Measurements from ENCODE around the gene AZGP1. TPM values are rescaled to one million over a fixed set of nuclear protein-coding genes. Genes with fewer than 3 reads are reported as not detected.

Gene AZGP1
- total and polyA plus RNA-seq, 2 of the 13 experiments (the other 11 are each of a cell fraction or from before 2014, with no cell fraction given) = 93.8 to 229 TPM

DNA sequence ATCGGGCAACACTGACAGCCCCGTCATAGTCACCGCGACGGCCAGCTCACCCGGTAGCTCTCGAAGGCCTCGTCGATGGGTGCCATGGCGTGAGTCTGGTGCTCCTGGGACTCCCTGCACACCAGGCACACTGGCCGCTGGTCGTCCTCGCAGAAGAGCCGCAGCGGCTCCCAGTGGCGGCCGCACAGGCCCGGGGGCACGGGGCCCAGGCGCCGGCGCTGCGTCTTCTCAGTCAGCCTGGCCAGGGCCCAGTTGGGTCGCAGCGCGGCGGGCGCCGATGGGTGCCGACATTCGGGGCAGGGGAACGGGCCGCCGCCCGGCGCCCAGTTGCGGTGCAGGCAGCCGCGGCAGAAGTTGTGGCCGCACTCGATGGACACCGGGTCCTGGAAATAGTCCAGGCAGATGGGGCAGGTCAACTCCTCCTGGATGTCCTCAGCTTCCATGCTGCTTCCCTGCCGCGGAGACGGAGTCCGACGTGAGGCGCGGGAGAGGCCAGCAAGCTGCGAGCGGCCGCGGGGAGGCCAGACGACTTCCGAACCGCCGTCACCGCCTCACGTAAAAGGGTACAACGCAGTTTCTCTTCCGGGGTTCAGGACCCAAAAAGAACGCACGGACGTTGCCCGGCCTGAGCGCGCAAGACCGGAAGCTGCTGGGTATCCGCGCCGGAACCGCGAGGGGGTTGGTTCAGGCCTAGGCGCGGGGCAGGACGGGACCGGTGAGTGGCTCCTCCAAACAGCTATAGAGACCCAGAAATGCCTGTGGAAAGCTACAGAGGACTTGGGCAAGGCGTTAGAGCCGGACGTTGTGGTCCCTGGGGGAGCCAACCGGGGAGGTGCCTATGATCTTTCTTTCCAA, 56.6 kb downstream of the AZGP1 start, which contains the start of gene TRIM4 (continued):
- TF ChIP-seq, protein P1, sequence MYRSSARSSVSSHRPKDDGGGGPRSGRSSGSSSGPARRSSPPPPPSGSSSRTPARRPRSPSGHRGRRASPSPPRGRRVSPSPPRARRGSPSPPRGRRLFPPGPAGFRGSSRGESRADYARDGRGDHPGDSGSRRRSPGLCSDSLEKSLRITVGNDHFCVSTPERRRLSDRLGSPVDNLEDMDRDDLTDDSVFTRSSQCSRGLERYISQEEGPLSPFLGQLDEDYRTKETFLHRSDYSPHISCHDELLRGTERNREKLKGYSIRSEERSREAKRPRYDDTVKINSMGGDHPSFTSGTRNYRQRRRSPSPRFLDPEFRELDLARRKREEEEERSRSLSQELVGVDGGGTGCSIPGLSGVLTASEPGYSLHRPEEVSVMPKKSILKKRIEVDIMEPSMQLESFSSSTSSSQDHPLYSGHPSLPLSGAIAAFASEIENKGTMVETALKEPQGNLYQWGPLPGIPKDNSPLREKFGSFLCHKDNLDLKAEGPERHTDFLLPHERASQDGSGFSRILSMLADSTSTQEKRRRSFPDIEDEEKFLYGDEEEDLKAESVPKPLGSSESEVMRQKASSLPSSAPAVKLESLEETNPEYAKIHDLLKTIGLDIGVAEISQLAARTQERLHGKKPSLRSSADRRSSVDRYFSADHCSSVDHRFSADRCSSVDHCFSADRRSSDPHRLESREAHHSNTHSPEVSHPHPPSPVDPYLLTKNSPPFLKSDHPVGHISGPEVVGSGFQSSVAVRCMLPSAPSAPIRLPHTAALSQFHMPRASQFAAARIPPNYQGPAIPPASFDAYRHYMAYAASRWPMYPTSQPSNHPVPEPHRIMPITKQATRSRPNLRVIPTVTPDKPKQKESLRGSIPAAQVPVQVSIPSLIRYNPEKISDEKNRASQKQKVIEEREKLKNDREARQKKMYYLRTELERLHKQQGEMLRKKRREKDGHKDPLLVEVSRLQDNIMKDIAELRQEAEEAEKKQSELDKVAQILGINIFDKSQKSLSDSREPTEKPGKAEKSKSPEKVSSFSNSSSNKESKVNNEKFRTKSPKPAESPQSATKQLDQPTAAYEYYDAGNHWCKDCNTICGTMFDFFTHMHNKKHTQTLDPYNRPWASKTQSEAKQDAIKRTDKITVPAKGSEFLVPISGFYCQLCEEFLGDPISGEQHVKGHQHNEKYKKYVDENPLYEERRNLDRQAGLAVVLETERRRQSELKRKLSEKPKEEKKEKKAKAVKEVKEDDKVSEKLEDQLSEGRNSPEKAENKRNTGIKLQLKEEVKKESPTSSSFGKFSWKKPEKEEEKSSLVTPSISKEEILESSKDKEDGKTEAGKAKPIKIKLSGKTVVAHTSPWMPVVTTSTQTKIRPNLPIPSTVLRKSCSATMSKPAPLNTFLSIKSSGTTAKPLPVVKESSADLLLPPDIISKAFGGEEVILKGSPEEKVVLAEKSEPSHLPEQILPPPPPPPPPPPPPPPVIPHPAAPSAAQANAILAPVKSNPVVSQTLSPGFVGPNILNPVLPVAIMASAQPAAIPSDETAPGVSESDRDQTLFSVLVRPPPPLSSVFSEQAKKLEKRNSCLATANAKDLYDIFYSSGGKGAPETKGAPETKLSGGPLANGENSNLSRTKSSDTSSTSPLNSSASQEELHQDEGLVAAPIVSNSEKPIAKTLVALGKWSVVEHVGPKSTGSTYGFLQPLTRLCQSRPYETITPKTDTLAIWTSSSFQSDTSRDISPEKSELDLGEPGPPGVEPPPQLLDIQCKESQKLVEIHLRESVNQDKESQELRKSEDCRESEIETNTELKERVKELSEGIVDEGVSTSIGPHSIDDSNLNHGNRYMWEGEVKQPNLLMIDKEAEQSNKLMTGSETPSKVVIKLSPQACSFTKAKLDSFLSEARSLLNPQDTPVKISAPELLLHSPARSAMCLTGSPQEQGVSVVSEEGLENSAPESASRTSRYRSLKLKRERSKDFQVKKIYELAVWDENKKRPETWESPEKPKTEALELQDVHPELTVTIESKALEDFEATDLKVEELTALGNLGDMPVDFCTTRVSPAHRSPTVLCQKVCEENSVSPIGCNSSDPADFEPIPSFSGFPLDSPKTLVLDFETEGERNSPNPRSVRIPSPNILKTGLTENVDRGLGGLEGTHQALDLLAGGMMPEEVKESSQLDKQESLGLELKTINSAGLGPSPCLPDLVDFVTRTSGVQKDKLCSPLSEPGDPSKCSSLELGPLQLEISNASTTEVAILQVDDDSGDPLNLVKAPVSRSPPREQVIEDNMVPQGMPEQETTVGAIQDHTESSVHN (CRISPR knock-in tag; IDR thresholded peaks at IDR 0.05) = no peak
- TF ChIP-seq MAZ (IDR thresholded peaks at IDR 0.05; ENCODE audit: borderline replicate concordance, low read depth, low read length) = 0 out of 2 replicates have a peak, but pooled peaks have one; percentile 33
- TF ChIP-seq MAZ (CRISPR knock-in tag; IDR thresholded peaks at IDR 0.05; ENCODE audit: low read depth) = peak; percentile 83; the same call in 1 of the 2 replicates
- no peak for TF ChIP-seq ZNF468 (CRISPR knock-in tag; IDR thresholded peaks at IDR 0.05)
- TF ChIP-seq SAFB2 (CRISPR knock-in tag; IDR thresholded peaks at IDR 0.05; ENCODE audit: borderline replicate concordance, low read depth) = peak; percentile 96
- TF ChIP-seq, protein P2, sequence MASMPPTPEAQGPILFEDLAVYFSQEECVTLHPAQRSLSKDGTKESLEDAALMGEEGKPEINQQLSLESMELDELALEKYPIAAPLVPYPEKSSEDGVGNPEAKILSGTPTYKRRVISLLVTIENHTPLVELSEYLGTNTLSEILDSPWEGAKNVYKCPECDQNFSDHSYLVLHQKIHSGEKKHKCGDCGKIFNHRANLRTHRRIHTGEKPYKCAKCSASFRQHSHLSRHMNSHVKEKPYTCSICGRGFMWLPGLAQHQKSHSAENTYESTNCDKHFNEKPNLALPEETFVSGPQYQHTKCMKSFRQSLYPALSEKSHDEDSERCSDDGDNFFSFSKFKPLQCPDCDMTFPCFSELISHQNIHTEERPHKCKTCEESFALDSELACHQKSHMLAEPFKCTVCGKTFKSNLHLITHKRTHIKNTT (CRISPR knock-in tag; IDR thresholded peaks at IDR 0.05) = no peak
- TF ChIP-seq ZNF138 (CRISPR knock-in tag; IDR thresholded peaks at IDR 0.05; ENCODE audit: low read depth) = peak; percentile 83
- no peak for TF ChIP-seq PRMT3 (CRISPR knock-in tag; IDR thresholded peaks at IDR 0.05; ENCODE audit: borderline replicate concordance, low read depth)
- TF ChIP-seq SKI (IDR thresholded peaks at IDR 0.05; ENCODE audit: partially characterized antibody) = peak; percentile 19
- TF ChIP-seq GLI4 (CRISPR knock-in tag; IDR thresholded peaks at IDR 0.05; ENCODE audit: borderline replicate concordance) = peak; percentile 33; the same call in 1 of the 2 replicates
- TF ChIP-seq, protein P3, sequence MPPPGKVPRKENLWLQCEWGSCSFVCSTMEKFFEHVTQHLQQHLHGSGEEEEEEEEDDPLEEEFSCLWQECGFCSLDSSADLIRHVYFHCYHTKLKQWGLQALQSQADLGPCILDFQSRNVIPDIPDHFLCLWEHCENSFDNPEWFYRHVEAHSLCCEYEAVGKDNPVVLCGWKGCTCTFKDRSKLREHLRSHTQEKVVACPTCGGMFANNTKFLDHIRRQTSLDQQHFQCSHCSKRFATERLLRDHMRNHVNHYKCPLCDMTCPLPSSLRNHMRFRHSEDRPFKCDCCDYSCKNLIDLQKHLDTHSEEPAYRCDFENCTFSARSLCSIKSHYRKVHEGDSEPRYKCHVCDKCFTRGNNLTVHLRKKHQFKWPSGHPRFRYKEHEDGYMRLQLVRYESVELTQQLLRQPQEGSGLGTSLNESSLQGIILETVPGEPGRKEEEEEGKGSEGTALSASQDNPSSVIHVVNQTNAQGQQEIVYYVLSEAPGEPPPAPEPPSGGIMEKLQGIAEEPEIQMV (CRISPR knock-in tag; IDR thresholded peaks at IDR 0.05; ENCODE audit: low read depth) = peak; percentile 44; the same call in 1 of the 2 replicates
- no peak for TF ChIP-seq ZNF550 (CRISPR knock-in tag; IDR thresholded peaks at IDR 0.05; ENCODE audit: borderline replicate concordance)
- TF ChIP-seq SRSF4 (IDR thresholded peaks at IDR 0.05; ENCODE audit: low read depth, low read length, poor library complexity, severe bottlenecking) = no peak
- TF ChIP-seq, protein P4, sequence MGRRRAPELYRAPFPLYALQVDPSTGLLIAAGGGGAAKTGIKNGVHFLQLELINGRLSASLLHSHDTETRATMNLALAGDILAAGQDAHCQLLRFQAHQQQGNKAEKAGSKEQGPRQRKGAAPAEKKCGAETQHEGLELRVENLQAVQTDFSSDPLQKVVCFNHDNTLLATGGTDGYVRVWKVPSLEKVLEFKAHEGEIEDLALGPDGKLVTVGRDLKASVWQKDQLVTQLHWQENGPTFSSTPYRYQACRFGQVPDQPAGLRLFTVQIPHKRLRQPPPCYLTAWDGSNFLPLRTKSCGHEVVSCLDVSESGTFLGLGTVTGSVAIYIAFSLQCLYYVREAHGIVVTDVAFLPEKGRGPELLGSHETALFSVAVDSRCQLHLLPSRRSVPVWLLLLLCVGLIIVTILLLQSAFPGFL (CRISPR knock-in tag; IDR thresholded peaks at IDR 0.05) = peak; percentile 58; the same call in 1 of the 2 replicates

Data from HepG2 (cell line).